Lower leg skin (tissue), 4 donors: ENCODE measurements around the gene NELFCD. TPM values are rescaled to one million over a fixed set of nuclear protein-coding genes. Genes with fewer than 3 reads are reported as not detected.
"Not testable (repeated sequence)": the region's sequence is repeated elsewhere in the genome, so short reads cannot be mapped to it uniquely, and the experiment has no call there.

ENCODE experiments used
- DNase-seq, 2 donors: peaks; one replicate each; pipeline ENCODE4 v3.0.0-alpha.2; 2019; ENCODE audit warnings: low spot score in 2 of 2
- H3K4me3 ChIP-seq: fragments of 200-600 bp; sonication (generic); 2 replicates; pipeline ENCODE4 v1.5.1; 2017; ENCODE audit warnings: mild to moderate bottlenecking, low read depth; ENCODE audit not compliant: poor library complexity, severe bottlenecking
- POLR2A ChIP-seq, 2 donors: fragments of 450-650 bp; IDR thresholded peaks; one replicate each; pipeline ENCODE4 v1.6.1; 2016 to 2017; ENCODE audit warnings: antibody characterized with exemption in 2 of 2, mild to moderate bottlenecking in 1 of 2, moderate library complexity in 1 of 2
- WGBS, 2 donors: methylation state at CpG; one replicate each; pipeline ENCODE4 v1.1.5; 2018; 5-methylcytosine and 5-hydroxymethylcytosine counted together
- intact Hi-C: fragments of 100-400 bp; cut with DNase I; formaldehyde crosslinking; loops from one replicate; pipeline ENCODE4 v1.15.0; 2023; ENCODE audit warnings: low total_unique reads
- total RNA-seq, 4 donors: library from RNA; depleted of rRNA; stranded (reverse); fragments of >200 nt; gene quantifications; one replicate each; pipeline ENCODE4 v1.1.0, GENCODE V29; 2016
- TF ChIP-seq, protein P1 (sequence below), 3 donors: fragments of 450-650 bp; IDR thresholded peaks; one replicate each; pipeline ENCODE4 v1.5.1; 2016; ENCODE audit warnings: antibody characterized with exemption in 3 of 3, mild to moderate bottlenecking in 3 of 3, moderate library complexity in 2 of 3

NELFCD gene
- total RNA-seq, 4 donors from 2014 or later: 36.9 to 53.8 (median 44.6) TPM

GRCh38 chr20:58956078-58956477 lies 25.0 kb upstream of the NELFCD start:
- no peak for DNase-seq
- intact Hi-C loops: no loop called here
- TF ChIP-seq, protein P1, sequence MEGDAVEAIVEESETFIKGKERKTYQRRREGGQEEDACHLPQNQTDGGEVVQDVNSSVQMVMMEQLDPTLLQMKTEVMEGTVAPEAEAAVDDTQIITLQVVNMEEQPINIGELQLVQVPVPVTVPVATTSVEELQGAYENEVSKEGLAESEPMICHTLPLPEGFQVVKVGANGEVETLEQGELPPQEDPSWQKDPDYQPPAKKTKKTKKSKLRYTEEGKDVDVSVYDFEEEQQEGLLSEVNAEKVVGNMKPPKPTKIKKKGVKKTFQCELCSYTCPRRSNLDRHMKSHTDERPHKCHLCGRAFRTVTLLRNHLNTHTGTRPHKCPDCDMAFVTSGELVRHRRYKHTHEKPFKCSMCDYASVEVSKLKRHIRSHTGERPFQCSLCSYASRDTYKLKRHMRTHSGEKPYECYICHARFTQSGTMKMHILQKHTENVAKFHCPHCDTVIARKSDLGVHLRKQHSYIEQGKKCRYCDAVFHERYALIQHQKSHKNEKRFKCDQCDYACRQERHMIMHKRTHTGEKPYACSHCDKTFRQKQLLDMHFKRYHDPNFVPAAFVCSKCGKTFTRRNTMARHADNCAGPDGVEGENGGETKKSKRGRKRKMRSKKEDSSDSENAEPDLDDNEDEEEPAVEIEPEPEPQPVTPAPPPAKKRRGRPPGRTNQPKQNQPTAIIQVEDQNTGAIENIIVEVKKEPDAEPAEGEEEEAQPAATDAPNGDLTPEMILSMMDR (IDR thresholded peaks at IDR 0.05): no peak
- no peak for TF ChIP-seq POLR2A (IDR thresholded peaks at IDR 0.05)
- 82 to 88% methylated on average over 8 of the region's 8 CpGs for WGBS, 2 donors
- H3K4me3 ChIP-seq: no peak overlapping the region

DNA sequence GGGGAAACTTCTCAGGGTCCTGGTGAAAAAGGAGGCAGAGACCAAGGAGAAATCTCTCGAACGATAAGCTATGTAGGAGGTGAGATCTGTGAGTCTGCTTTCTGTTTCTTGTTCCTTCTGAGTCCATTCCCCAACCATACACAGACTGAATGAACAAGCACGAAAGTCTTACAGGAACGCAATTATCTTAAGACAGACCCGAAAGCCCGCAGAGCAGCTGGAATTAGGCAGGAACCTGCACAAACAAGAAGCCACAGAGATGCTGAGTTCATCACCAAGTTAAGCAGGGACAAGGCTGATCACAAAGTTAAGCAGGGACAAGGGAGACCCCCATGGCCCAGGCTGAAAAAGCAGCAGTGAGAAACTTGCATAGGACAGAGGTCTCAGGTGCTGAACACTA lies 21.4 kb upstream of the NELFCD start:
- intact Hi-C loops: no loop called here
- DNase-seq: no peak
- no peak overlapping the region for H3K4me3 ChIP-seq
- 75 to 82% methylated on average over 6 of the region's 6 CpGs for WGBS, 2 donors
- TF ChIP-seq, protein P1 (IDR thresholded peaks at IDR 0.05): no peak
- no peak for TF ChIP-seq POLR2A (IDR thresholded peaks at IDR 0.05)

- no peak for TF ChIP-seq POLR2A (IDR thresholded peaks at IDR 0.05)
- TF ChIP-seq, protein P1 (IDR thresholded peaks at IDR 0.05): no peak
- WGBS, 2 donors: 61 to 63% methylated on average over 8 of the region's 8 CpGs
- DNase-seq: no peak
- intact Hi-C loops: no loop called here
- H3K4me3 ChIP-seq: no peak overlapping the region
Observed at GRCh38 chr20:58963060-58963584, 17.9 kb upstream of the NELFCD start.

DNA sequence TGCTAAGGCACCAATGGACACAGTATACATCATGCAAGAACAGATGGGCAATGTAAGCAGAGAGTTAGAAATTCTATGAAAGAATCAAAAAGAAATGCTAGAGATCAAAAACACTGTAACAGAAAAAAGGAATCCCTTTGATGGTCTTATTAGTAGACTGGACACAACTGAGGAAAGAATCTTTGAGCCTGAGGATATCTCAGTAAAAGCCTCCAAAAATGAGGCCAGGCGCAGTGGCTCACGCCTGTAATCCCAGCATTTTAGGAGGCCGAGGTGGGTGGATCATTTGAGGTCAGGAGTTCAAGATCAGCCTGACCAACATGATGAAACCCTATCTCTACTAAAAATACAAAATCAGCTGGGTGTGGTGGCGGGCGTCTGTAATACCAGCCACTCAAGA lies 17.1 kb upstream of the NELFCD start:
- intact Hi-C loops, H3K4me3 ChIP-seq, DNase-seq: not testable (repeated sequence)
- 88 to 92% methylated on average over 5 of the region's 5 CpGs for WGBS, 2 donors

DNA sequence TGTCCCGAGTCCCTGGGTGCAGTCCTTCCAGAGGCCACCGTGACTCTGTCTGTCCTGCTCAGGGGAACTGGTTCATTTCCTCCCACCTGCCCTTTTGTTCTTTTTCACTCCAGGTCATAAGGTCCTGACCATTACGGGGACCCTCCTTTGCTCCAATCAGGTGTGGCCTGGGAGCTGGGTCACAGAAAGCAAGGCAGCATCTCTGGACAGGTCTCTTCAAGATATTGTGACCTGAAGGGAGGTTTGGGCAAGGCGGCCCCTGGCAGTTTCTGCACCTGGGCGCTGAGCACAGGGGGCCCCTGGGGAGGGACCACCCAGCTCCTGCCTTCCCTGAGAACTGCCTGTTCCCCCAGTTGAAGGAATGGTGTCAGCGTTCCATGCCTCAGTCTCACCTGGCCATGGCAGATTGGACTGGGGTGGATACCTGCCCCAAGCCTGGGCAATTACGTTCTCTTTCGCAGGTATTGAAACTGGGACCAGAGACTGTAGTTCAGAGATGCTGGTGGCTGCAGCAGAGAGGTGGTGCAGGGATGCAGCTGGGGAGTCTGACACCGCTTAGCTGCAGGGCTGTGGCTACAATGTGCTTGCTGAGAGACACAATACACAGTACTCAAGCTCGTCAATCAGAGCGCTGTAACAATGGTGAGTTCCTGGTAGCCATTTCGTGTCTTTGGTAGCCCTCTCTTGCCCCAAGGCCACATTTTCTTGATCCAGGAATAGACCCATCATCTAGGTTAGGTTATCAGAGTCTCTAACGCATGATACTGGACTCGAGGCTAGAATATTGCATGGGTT lies 15.6 kb upstream of the NELFCD start:
- TF ChIP-seq POLR2A (IDR thresholded peaks at IDR 0.05): no peak
- TF ChIP-seq, protein P1 (IDR thresholded peaks at IDR 0.05): no peak
- DNase-seq: no peak

DNA sequence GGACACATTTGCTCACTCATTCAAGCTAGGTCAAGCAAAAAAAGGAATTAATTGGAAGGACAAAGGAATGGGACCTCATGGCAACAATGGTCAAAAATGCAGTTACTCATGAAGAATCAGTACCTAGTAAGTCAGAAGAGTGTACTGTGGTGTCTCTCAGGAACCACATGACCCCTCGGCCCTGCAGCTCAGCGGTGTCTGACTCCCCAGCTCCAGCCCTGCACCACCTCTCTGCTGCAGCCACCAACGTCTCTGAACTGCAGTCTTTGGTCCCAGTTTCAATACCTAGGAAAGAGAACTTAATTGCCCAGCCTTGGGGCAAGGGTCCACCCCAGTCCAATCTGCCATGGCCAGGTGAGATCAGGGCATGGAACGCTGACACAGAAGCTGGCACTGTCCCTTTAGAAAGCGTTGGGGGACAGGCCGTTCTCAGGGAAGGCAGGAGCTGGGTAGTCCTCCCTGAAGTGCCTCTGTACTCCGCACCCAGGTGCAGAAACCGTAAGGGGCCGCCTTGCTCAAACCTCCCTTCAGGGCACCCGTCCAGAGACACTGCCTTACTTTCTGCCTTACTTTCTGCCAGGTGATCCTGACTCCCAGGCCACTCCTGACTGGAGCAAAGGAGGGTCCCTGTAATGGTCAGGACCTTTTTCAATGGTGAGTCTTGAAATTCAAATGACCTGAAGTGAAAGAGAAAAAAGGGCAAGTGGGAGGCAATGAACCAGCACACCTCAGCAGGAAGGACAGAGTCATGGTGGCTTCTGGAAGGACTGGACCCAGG lies 13.2 kb upstream of the NELFCD start:
- TF ChIP-seq, protein P1 (IDR thresholded peaks at IDR 0.05): no peak
- no peak for TF ChIP-seq POLR2A (IDR thresholded peaks at IDR 0.05)
- H3K4me3 ChIP-seq: no peak overlapping the region
- peak in 1 of 2 donors; percentile 40 for DNase-seq
- intact Hi-C loops: no loop called here
- WGBS, 2 donors: 69 to 77% methylated on average over 10 of the region's 10 CpGs

More for the DNA sequence above, 15.6 kb upstream of the NELFCD start:
- no peak overlapping the region for H3K4me3 ChIP-seq
- intact Hi-C loops: no loop called here
- 66 to 81% methylated on average over 13 of the region's 14 CpGs for WGBS, 2 donors
